OCI-LY3 (cell line): Measurements from ENCODE around the gene HSPBP1.

Source experiments
- CTCF ChIP-seq: fragments of 200-600, 300-600 bp; sonication (generic); IDR thresholded peaks from 2 replicates; pipeline ENCODE4 v1.5.1; 2014; ENCODE audit warnings: antibody characterized with exemption, low read length, low read depth
- EZH2phosphoT487 ChIP-seq: fragments of 200-600 bp; shearing (Covaris generic); IDR thresholded peaks from 2 replicates; pipeline ENCODE4 v1.6.1; 2018; ENCODE audit warnings: antibody characterized with exemption, mixed run types, low read depth

GRCh38 chr19:55242517-55242916 lies 37.4 kb downstream of the HSPBP1 start:
- TF ChIP-seq CTCF (no peak), EZH2phosphoT487 (no peak)
